ENCODE results near the gene TEX52.
"Not testable (repeated sequence)": the region's sequence is repeated elsewhere in the genome, so short reads cannot be mapped to it uniquely, and the experiment has no call there.

The TEX52 gene

DNA sequence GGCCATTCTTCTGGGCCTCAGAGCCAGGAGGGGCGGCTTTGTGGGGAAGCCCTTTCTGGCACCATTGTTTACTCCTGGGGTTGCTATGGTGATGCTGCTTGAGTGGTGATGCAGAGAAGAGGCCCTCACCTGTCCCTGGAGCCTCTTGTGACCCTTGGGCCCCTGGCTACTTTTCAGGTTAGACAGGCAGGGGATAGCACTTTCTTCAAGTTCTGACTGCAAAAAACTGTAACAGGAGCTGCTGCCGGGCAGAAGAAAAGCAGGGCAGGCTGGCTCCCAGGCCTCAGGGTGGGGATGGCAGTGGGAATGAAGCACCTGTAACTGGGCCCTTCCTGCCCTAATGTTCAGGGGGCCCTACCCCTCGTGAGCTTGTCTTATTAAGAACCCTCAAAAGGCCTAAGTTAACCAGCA lies at the start of gene TEX52:
Gene TEX52 (minus strand): TSS at position 19 of the 411 bp plus-strand sequence. CDS start 13 bp downstream, at position 6.
- no peak for DNase-seq

GRCh38 chr12:2904260-2904659 lies 47.4 kb upstream of the TEX52 start:
- DNase-seq, result no peak

GRCh38 chr12:2902272-2902880 lies 45.5 kb upstream of the TEX52 start:
- DNase-seq, result no peak

DNA sequence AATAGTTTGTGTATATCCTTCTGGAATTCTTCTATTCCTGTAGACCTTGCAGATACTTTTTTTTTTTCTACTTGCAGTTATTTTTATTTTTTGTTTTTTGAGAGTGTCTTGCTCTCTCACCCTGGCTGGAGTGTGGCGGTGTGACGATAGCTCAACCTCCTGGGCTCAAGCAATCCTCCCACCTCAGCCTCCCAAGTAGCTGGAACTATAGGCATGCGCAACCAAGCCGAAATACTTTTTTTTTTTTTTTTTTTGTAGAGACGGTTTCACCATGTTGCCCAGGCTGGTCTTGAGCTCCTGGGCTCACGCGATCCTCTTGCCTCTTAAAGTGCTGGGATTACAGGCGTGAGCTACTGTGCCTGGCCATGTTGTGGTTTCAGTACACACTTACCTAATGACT lies 43.8 kb upstream of the TEX52 start:
- DNase-seq, result no peak

- DNase-seq, result no peak
Observed at GRCh38 chr12:2897418-2897817, 40.6 kb upstream of the TEX52 start.

- DNase-seq, result no peak
Observed at GRCh38 chr12:2895511-2895910, 38.7 kb upstream of the TEX52 start.

GRCh38 chr12:2895051-2895451 lies 38.2 kb upstream of the TEX52 start:
- no peak for DNase-seq

DNA sequence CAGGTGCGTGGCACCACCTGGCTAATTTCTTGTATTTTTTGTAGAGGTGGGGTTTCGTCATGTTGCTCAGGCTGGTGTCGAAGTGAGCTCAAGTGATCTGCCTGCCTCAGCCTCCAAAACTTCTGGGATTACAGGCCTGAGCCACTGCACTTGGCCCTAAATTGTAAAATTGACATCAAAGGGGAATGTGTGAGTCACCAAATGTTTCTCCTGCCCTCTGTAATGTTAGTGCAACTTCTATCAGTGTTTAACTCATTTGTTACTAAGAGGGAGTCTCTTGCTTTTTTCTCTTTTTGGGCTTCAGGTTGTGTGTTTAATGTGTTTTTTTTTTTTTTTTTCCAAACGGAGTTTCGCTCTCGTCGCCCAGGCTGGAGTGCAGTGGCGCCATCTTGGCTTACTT lies 36.2 kb upstream of the TEX52 start:
- peak; percentile 38 for DNase-seq

DNA sequence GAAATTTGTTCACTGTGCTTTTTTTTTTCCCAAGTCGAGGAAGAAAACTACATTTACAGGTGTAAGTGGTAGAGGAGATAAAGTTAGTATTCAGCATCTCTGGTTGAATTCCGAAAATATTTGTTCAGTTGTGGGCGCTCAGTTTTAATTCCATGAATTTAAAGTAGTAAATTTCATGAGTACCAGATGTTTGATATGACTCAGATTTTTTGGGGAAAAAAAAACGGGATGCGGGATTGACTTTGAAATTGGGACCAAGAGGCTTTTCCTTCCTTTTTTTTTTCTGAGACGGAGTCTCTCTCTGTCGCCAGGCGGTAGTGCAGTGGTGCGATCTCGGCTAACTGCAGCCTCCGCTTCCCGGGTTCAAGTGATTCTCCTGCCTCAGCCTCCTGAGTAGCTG lies 35.4 kb upstream of the TEX52 start:
- DNase-seq, result no peak

- DNase-seq, result peak; percentile 67
Observed at GRCh38 chr12:2891240-2892053, 34.6 kb upstream of the TEX52 start.

DNA sequence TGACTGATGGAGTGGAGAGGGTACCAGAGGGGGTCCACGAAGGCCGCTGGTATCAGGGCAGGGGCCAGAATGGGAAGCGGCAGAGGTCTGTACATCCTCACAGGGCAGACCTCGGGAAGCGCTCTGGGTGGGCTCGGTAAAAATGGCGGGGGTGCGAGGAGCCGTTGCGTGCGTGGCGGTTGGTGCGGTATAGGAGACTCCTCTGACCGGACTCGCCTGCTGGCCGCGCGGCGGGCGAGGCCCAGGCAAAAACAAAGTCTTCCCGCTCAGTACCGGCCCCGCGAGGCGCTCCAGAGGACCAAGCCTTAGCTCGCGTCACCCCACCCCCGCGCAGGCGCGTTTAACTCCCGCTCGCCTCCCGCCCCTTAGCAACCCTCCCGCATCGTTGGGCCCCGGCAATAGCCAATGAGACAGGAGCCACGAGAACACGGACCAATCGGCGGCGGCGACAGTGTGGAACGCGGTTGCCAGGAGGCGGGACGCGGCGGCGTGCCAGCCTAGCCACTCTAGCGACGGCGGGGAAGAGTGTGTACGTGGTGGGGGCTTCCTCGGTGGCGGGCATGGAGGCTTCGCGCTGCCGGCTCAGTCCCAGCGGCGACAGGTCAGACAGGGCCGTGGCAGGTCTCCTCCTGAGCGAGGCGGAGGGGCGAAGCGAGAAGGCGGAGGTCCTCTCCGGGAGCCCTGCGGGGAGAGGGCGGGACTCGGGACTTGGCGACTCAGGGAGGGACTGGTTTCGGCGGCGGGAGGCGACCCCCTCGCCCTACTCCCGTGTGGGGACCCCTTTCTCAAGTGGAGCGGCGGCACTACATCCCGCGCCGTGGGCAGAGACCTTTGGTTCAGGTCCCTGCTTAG lies 33.8 kb upstream of the TEX52 start, which contains the start of gene TULP3:
Gene TULP3 (plus strand): TSS at position 504 of the 852 bp plus-strand sequence. CDS start 57 bp downstream, at position 561.
- DNase-seq, result peak; percentile 99

DNA sequence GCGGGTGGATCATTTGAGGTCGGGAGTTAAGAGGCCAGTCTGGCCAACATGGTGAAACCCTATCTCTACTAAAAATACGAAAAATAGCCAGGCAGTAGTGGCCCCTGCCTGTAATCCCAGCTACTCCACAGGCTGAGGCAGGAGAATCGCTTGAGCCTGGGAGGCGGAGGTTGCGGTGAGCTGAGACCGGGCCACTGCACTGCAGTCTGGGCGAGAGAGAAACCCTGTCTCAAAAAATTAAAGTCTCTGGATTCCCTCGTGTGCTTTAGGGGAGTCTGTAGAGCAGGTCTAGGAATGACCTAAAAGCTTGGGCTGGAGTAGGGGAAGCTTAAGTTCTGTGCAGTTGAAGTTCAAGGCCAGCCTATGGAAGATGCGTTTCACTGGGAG lies 33.2 kb upstream of the TEX52 start:
- no peak for DNase-seq

- no peak for DNase-seq
Observed at GRCh38 chr12:2886768-2887450, 30.1 kb upstream of the TEX52 start.

GRCh38 chr12:2884810-2885209 lies 28.0 kb upstream of the TEX52 start:
- DNase-seq, result no peak

GRCh38 chr12:2879853-2880252 lies 23.0 kb upstream of the TEX52 start:
- DNase-seq, result no peak

DNA sequence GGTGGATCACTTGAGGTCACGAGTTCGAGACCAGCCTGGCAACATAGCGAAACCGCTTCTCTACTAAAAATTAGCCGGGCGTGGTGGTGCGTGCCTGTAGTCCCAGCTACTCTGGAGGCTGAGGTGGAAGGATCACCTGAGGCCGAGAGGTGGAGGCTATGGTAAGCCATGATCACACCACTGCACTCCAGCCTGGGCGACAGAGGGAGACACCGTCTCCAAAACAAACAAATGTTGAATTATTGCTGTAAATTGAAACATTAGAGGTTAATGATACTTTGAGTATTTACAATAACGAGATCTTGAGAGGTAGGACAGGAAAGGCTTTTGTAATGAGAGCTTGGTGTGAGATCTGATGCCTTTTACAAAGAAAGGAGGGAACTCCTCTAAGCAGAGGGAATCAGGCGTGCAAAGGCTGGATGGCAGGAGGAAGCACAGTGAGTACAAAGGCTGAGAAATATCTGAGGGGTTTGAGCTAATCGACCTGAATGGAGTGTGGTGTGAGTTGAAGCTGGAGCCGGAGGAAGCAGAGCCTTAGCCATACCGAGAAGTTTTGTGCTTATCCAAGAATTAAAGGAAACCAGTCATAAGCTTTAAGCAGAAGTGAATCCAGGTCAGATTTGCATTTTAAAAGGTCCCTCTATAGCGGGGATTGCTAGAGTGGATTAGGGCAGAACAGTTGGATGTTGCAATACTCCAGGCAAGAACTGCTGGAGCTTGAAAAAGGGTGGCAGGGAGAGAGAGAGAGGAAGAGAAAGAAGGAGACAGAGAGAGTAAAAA lies 21.3 kb upstream of the TEX52 start:
- no peak for DNase-seq

DNA sequence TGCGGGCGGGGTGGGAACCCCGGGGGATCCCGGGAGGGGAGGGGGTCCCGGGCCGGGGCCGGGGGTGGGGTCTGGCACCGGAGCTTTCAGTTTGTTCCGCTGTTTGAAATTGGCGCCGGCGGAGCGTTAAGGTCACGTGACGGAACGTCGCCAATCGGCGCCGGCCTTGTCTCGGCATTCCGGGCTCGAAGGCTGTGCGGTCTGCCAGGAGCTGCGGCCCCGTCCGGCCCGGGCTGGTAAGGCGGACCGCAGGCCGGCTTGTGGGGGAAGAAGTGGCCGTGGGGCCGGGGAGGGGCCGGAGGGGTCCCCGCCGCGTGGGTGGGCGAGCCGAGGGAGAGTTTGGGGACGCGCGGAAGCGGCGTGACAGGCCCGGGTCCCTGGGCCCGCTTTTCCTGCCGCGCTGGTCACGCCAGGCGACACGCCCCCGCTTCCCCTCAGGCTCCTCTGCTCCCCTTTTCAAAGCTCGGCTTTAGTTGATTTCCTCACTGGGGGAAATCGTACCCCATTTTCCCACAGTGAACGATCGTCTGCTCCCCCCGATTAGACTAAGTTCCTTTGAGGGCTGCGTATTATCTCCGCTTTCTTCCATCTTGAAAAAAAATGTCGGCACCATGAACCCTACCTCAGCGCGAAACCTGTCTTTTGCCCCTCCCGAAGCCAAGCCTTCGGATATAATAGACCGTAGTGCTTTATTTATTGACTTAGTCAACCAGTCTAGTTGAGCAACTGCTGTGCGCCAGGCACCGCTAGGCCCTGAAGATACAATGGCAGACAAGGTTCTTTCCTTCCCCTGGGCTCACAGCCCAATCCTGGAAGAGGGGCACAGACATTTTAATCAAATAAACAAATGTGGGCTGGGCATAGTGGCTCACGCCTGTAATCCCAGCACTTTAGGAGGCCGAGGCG lies 20.5 kb upstream of the TEX52 start, which contains the start of the genes FOXM1 and RHNO1:
Gene FOXM1 (minus strand): TSS at position 128 of the 906 bp plus-strand sequence. CDS start 2,696 bp downstream, outside the sequence.
Gene RHNO1 (plus strand): TSS at position 177 of the 906 bp plus-strand sequence. CDS start 8,144 bp downstream, outside the sequence.
- peak; percentile 89 for DNase-seq

DNA sequence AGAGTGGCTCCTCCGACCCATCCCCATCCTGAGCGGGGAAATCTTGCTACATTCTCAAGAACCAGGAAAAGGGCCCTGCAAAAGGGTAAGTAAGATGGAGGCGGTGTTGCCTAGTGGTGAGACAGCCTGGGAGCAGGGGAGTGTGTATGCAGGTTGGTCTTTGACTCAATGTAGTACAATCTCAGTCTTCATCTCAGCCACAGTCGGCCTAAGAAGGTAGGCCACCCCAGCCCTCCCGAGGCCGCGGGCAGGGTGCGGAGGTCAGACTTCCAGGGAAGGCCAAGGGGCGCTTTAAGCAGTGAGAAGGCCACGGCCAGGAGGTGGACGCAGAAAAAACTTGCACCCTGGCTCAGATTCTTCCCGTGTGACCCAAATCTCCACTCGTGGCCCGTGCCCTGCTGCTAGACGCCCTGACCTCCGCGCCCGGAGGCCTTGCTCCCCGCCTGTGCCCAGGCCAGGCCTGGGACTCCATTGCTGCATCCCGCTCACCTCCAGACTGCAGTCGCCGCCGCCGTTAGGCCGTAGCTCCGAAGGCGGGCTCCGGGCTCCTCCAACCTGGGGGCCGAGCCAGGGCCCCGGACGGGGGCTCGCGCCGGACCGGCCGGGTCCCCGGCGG lies 19.7 kb upstream of the TEX52 start:
- no peak for DNase-seq

DNA sequence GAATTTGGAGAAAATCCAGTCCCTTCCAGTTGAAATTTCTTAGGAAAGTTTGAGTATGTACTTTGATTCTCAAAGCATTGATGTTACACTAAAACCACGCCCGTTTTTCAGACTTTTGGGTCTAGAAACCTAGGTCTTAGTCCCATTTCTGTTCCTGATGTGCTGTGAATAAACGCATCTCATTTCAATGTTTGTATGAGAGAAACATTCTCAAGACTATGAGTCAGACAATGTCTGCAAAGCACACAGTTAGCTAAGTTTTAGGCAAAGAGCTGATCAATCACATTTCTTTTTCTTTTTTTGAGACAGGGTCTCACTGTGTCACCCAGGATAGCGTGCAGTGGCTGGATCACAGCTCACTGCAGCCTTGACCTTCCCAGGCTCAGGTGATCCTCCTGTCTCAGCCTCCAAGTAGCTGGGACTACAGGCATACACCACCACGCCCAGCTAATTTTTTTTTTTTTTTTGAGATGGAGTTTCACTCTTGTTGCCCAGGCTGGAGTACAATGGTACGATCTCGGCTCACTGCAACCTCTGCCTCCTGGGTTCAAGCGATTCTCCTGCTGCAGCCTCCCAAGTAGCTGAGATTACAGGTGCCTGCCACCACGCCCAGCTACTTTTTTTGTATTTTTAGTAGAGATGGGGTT lies 12.3 kb upstream of the TEX52 start:
- DNase-seq, result not testable (repeated sequence)

DNA sequence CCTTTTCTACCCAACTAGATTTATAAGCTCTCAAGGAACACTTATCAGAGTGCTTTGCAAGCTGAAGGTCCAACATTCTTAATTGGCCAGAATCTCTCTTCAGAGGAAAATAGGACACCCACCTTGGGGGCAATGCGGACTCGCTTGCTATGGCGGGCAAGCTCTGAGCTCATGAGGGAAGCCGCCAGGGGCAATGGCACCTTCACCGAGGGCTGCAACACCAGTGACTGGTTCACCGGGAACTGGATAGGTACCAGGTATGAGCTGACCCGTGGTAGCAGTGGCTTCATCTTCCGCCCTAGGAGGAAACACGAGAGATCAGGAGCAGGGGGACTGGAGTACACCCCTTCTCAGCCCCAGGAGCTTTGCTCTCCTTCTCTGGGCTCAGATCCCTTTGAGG lies 7.4 kb upstream of the TEX52 start:
- no peak for DNase-seq
